ENCODE measurements around the gene OGFOD2.

OGFOD2 gene

DNA sequence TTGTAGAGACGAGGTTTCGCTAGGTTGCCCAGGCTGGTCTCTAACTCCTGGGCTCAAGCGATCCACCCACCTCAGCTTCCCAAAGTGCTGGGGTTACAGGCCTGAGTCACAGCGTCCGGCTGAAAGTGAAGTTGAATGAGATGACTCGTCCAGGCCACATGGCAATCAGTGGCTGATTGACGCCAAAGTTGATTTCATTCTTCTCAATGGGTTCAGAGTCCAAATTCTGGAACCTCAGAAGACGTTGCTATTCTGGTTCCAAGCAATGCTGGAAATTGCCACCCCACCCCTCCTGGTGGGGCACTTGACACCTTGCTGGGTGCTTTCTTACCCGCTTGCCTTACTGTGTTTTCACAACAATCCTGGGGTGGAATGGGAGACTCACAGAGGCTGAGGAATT is 23.6 kb upstream of the OGFOD2 start:
- no peak for DNase-seq (ENCODE audit: low read depth in 2 of 2)

DNA sequence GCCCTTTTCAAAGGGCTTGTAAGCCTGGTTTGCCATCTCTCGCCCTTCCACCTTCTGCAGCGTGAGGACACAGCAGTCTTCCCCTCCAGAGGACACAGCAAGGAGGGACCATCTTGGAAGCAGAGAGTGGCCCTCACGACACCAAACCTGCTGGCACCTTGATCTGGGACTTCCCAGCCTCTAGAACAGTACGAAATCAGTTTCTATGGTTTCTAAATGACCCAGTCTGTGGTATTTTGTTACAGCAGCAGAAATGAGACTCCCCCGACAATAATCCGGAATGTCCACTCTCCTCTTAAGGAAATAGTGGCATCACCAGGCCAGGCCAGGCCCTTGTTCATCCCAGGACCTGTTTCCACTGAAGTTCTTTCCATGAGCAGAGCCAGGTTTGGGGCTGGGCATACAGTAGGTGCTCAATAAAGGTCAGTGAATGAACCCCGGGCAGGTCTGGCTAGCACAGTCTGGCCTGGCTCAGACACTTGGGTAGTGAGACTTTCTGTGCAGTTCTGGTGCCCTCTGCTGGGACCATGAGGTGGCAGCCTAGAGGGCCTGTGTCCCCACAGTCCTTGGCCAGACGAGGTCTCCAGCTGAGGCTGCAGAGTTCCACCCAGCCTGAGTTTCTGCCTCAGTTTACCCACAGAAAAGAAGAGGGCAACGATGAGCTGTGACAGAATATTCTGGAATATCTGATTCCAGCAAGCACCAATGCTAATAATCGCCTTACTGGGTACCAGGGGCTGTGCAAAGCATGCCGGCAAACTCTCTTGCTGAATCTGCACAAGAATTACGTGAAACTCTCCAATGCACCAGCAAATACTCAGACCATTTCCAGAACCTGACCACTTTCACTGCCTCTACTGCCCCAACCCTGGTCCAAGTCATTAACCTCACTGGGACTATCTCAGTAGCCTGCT is 22.8 kb upstream of the OGFOD2 start:
- peak; percentile 56 to 59 for DNase-seq (ENCODE audit: low read depth in 2 of 2)

DNA sequence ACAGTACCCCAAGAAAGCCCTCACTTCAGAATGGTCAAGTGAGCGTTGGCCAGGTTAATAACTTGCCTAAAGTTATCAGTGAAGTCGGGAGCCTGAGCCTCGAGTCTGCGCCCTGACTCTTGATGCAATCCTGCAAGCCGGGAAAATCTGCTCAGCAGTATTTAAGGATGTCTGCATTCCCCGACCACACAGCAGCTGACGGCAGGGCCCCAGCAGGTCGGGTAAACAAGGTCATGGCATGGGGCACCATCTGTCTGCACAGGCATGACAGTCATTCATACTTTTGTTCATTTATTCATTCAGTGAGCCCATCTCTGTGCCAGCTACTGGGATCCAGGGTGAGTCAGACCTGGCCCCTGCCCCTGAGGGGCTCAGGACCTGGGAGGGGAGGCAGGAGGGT is 19.9 kb upstream of the OGFOD2 start:
- no peak for DNase-seq (ENCODE audit: low read depth in 2 of 2)

DNA sequence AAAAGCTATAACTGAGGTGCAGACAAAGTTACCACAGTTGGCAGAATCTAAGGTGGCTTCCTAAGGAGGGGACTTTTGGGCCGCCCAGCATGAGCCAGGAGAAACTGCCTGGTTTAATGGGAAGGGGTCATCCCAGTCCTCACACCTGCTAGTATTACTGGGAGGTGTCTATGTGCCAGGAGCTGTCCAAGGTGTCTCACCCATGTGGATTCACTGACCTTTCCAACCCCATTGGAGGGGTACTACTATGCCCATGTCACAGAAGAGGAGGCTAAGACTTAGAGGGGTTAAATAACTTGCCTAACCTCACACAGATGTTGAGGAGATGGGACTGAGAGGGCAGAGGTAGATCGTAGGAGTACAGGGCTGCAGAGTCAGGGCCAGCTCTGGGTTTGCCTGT is 19.0 kb upstream of the OGFOD2 start:
- no peak for DNase-seq (ENCODE audit: low read depth in 2 of 2)

- DNase-seq (ENCODE audit: low read depth in 2 of 2), result no peak
Measured at GRCh38 chr12:122958198-122958888, 16.7 kb upstream of the OGFOD2 start.

DNA sequence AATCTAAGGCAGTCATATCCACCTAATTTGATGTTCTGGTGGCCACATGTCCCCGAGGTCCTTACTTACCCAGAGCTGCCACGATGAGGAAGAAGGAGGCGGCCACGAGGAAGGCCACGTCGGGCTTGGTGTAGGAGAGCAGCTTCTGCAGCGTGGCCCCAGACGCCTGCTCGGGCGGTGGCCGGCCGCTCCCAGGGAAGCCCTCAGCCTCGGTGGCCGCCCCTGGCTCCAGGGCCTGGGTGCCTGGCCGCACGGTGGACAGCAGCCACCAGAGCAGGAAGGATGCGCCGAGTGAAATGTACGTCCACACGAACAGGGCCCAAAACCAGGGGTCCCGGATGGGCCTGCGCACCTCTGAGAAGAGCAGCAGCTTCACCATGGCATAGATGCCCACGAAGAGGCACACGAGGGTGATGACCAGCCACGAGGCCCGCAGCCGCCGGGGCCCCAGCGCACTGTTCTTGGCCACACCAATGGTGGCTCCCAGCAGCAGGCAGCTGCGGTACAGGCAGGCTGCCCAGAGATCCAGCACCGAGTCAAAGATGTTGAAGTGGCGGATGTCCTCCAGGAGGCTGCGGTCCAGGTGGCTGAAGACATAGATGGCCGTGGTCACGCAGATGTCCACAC is 15.4 kb upstream of the OGFOD2 start:
- no peak for DNase-seq (ENCODE audit: low read depth in 2 of 2)

DNA sequence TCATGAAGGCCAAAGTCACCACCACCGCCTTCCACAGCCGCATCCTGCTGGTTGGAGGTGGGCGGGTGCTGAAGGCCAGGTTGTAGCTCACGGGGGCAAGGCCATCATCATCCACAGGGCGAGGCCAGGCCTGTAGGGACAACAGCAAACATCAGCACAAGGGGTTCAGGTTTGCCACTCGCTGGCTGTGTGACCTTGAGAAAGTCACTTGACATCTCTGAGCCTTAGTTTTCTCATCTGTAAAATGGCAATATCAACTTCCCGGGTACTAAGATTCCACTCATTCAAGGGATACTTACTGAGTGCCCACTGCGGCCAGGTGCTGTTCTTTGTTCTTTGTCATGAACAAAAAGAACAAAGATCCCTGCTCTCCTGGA is 14.9 kb upstream of the OGFOD2 start:
- no peak for DNase-seq (ENCODE audit: low read depth in 2 of 2)

DNA sequence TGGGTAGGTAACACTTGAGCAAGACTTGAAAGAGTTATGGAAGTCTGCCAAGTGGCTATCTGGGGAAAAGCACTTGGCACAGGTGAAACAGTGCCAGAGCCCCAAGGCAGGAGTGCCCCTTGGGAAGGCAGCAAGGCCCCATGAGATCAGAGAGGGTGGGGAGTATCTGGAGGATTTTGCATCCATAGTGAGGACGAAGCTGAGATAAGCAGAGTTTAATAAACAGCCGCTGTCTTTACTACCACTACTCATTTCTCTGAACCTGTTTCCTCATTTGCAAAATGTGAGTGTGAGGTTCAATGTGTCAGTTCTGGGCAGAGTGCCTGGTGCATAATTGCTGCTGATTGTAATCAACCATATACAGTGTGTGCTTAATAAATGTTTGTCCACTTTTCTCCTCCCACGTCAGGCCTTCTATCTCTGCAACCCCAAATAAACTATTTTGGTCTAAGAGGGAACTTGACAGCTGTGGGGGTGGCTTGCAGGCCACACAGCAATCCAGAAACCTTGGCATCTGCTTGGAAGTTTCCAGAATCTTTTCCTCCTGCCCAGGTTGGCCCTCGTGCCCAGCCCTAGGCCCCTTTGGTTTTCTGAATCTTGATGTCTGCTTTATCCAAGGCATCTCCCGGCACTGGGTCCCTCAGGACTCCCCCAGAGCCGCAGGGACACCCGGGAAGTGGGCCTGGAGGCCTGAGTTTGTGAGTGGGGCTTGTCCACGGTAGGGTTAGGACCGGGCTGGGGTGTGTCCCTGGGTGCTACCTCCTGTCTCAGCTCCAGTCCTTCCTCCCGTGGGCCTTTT is 13.3 kb upstream of the OGFOD2 start:
- no peak for DNase-seq (ENCODE audit: low read depth in 2 of 2)

GRCh38 chr12:122963941-122964265 is 11.1 kb upstream of the OGFOD2 start:
- no peak for DNase-seq (ENCODE audit: low read depth in 2 of 2)

- no peak for DNase-seq (ENCODE audit: low read depth in 2 of 2)
Measured at GRCh38 chr12:122964439-122965257, 10.4 kb upstream of the OGFOD2 start.

GRCh38 chr12:122965321-122965751 is 9.7 kb upstream of the OGFOD2 start:
- DNase-seq (ENCODE audit: low read depth in 2 of 2), result no peak

DNA sequence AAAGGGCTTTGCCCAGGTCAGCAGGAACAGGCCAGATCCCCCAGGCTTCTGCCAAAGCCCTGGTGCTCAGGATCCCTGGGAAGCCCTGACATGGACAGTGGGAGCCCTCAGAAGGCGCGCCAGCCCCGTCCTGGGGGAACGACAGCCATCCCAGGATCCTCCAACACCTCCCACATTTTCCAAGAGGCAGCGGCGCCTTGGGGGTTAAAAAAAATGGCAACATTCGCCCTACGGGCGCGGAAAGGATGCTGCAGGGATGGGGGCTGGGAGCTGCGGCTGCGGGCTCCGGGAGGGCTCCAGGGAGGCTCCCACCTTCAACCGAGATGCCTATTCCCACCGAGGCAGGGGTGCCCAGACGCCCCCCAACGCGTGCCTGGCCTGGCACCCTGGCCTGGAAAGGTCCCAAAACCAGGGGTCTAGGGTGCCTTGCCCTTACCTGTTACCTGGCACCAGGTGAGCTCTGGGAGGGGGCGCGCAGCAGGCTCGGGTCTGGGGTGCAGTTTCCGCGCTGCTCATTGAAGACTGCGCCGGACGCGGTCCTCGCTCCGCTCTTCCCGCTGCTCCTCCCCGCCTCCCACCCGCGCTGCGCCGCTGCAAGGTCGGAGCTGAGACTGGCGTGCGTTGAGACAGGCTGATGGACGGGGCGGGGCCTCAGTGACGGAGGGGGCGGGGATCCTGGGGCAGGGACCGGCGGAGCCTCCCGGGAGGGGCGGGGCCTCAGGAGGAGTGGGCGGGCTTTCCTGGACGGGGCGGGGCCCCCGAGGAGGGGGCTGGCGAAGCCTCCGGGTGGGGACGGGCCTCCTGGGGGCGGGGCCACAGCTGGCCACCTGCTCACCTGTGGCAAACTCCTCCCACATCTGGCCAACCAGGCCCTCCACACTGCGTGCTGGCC is 8.9 kb upstream of the OGFOD2 start, which contains the start of gene ABCB9:
Gene ABCB9 (minus strand): TSS at position 613 of the 892 bp plus-strand sequence. CDS start 6,228 bp downstream, outside the sequence.
- peak; percentile 91 to 97 for DNase-seq (ENCODE audit: low read depth in 2 of 2)

DNA sequence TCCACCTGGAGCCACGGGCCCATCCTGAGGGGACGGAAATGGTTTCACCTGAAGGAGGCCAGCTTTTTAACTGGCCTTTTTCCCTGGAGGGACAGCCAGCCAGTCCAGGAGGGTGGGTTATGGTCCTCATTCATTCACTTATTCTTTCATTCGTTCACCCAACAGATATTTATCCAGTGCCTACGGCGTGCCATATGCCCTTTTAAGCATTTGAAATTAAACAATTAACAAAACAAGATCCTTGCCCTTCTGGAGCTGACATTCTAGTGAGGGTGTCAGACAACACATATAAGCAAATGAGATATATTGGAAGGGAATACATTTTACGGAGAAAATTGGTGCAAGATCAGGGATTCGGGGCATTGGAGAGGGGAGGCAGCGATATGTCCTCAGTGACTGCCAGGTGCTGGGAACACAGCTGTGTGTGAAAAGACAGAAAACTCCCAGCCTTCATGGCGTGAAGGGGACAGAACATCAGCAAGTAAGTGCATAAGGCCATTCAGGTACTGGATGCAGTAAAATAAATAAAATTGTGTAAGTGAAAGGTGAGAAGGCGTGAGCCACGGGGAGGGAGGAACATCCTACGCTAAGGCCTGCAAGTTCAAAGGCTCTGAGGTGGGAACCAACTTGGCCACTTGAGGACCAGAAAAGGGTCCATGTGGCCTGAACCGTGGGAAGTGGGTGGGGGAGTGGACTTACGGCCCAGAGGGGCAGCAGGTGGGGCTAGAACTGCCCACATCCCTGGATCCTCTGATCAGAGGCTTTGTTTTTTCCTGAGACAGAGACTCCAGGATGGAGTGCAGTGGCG is 8.1 kb upstream of the OGFOD2 start:
- DNase-seq (ENCODE audit: low read depth in 2 of 2), result no peak

DNA sequence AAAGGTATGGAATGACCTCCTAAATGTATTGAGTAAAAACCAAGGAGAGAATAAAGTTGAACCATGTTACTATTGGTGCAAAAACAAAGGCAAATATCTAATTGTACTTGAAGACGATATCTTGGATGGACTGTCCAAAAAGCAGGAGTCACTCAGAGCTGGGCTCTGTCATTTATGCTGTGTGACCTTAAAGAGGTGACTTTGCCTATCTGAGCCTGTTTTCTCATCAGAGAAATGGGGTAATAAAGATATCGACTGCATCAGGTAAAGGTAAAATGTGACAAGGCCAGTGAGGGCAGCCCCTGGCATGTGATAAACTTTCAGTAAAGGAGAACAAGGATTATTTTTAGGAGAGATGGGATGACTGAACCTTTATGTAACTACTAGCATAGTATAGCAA is 6.9 kb upstream of the OGFOD2 start:
- DNase-seq (ENCODE audit: low read depth in 2 of 2), result no peak

DNA sequence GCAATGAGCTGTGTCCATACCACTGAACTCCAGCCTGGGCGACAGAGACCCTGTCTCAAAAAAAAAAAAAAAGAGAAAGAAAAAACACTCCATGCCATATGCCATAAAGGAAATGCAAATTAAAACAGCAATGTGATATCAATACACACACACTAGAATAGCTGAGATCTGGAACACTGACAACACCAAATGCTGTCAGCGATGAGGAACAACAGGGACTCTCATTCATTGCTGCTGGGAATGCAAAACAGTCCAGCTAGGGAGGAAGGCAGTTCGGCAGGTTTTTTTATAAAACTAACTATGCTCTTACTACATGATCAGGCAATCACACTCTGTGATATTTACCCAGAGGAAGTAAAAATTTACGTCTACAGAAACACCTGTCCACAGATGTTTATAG is 5.4 kb upstream of the OGFOD2 start:
- DNase-seq (ENCODE audit: low read depth in 2 of 2), result no peak

GRCh38 chr12:122974274-122974891 is 661 bp upstream of the OGFOD2 start:
- peak; percentile 96 to 99 for DNase-seq (ENCODE audit: low read depth in 2 of 2)

DNA sequence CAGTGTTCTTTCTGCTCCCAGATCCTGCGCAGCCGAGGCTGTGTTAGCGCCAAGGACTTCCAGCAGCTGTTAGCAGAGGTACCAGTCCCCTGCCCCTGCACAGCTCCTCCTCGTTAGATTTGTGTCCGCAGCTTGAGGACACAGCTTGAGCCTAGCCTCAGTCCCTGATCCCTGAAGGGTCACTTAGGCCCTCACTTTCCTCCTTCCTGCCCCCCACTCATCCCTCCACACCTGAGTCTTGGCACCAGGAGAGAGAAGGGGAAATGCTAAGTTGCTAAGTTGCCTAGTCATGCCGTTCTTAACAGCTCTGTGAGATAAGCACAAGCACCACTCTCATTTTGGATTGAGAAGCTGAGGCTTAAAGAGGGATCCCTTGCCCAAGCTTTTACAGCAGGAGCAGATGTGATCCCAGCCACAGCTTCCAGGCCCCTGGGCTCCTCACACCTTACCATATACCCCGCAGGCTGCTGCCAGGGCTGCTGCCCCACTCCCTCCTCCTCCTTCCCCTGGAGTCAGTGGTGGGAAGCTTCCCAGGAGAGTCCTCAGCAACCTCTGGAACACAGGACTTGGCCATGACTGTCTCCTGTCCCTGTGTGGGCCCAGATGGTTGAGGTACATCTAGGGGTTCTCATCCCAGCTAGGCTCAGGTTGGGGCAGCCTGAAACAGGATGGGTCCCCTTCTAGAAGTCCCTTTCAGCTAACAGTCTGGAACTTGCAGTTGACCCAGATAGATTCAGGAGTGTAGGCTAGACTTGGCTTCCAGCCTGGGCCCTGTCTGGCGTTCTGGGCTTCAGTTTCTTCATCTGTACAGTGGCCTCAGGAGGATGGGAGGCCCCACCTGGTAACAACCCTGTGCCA is 975 bp downstream of the OGFOD2 start:
- no peak for DNase-seq (ENCODE audit: low read depth in 2 of 2)

- DNase-seq (ENCODE audit: low read depth in 2 of 2), result no peak
Measured at GRCh38 chr12:122976648-122976975, 1.6 kb downstream of the OGFOD2 start.

All from stimulated activated CD4-positive, alpha-beta T cell treated with anti-CD3 and anti-CD28 coated beads, Interleukin-15, amount 100 ng/mL, for 48 hours (primary cell).